DND-41 (cell line): ENCODE data around the gene AGO4.
A peak's percentile ranks its signal among the peaks of the same experiment; 100 is the strongest.

Source experiments
- ATAC-seq: fragments of 200-7000 bp; cut with Tn5 transposase; 3 replicates; pipeline ENCODE4 v1.9.1; 2021; ENCODE audit warnings: low read depth; ENCODE audit not compliant: insufficient read depth
- DNase-seq: peaks from one replicate; pipeline ENCODE4 v3.0.0-alpha.2; 2020
- H2AFZ ChIP-seq: 2 replicates; pipeline ENCODE4 v1.6.0; 2012; ENCODE audit warnings: low read depth, low read length
- H3K27ac ChIP-seq: 2 replicates; pipeline ENCODE4 v1.5.1; 2012; ENCODE audit warnings: low read length, inconsistent platforms
- H3K27me3 ChIP-seq: fragments of 200-600 bp; sonication (generic); 2 replicates; pipeline ENCODE4 v1.6.0; 2012; ENCODE audit warnings: low read length, mild to moderate bottlenecking, inconsistent platforms; ENCODE audit not compliant: insufficient read depth, poor library complexity
- H3K36me3 ChIP-seq: 2 replicates; pipeline ENCODE4 v1.5.1; 2012; ENCODE audit warnings: low read length, inconsistent platforms; ENCODE audit not compliant: insufficient read depth
- H3K4me1 ChIP-seq: 2 replicates; pipeline ENCODE4 v1.5.1; 2012; ENCODE audit warnings: mild to moderate bottlenecking, low read length; ENCODE audit not compliant: insufficient read depth
- H3K4me2 ChIP-seq: 2 replicates; pipeline ENCODE4 v1.6.0; 2012; ENCODE audit warnings: mild to moderate bottlenecking, moderate library complexity, low read length, inconsistent platforms; ENCODE audit not compliant: insufficient read depth
- H3K4me3 ChIP-seq, 2 experiments: fragments of 200-600 bp in 1 of 2; shearing (Covaris generic) in 1 of 2; 2 replicates each; pipeline ENCODE4 v1.5.1; 2012 to 2016; ENCODE audit warnings: inconsistent platforms in 2 of 2, low read length in 2 of 2, mild to moderate bottlenecking in 2 of 2, low read depth in 1 of 2, moderate library complexity in 1 of 2
- H3K79me2 ChIP-seq: 2 replicates; pipeline ENCODE4 v1.6.0; 2012; ENCODE audit warnings: low read length, inconsistent platforms; ENCODE audit not compliant: insufficient read depth
- H3K9ac ChIP-seq: 2 replicates; pipeline ENCODE4 v1.6.0; 2012; ENCODE audit warnings: low read depth, mild to moderate bottlenecking, inconsistent platforms, low read length, moderate library complexity
- H3K9me3 ChIP-seq: 2 replicates; pipeline ENCODE4 v1.5.1; 2012; ENCODE audit warnings: low read length, moderate library complexity, mild to moderate bottlenecking, inconsistent platforms; ENCODE audit not compliant: insufficient read depth, severe bottlenecking
- H4K20me1 ChIP-seq: 2 replicates; pipeline ENCODE4 v1.6.0; 2012; ENCODE audit warnings: low read length; ENCODE audit not compliant: insufficient read depth
- CTCF ChIP-seq: IDR thresholded peaks from 2 replicates; pipeline ENCODE4 v1.5.1; 2012; ENCODE audit warnings: borderline replicate concordance, low read length, moderate library complexity, mild to moderate bottlenecking; ENCODE audit not compliant: poor library complexity, severe bottlenecking; ENCODE audit errors: extremely low read depth
- EZH2 ChIP-seq: IDR thresholded peaks from 3 replicates; pipeline ENCODE4 v1.6.1; 2012; ENCODE audit warnings: borderline replicate concordance, low read depth, mild to moderate bottlenecking, moderate library complexity, low read length, inconsistent platforms; ENCODE audit not compliant: severe bottlenecking

AGO4 gene

GRCh38 chr1:35882945-35883634 lies 75.3 kb downstream of the AGO4 start, which contains the start of gene AGO1:
Gene AGO1, plus strand, starts transcription at chr1:35883209. Its CDS starts 213 bp downstream, at chr1:35883422.
- Histone ChIP-seq H3K9me3 (no peaks in the 10 kb centered on the region), H3K27me3 (no peaks in the 10 kb centered on the region), H3K79me2 (peaks cover 49% of the 10 kb centered on the region), H3K4me2 (peak within 1 kb of the TSS; percentile 92), H2AFZ (peak within 1 kb of the TSS; percentile 94), H4K20me1 (peaks cover 33% of the 10 kb centered on the region), H3K4me1 (peaks cover 37% of the 10 kb centered on the region), H3K27ac (peak within 1 kb of the TSS; percentile 85), H3K36me3 (peaks cover 10% of the 10 kb centered on the region), H3K4me3 (peak within 1 kb of the TSS; percentile 67 to 91), H3K9ac (peak within 1 kb of the TSS; percentile 91)
- peak; percentile 96 for DNase-seq
- peak; percentile 87 for ATAC-seq
- TF ChIP-seq EZH2 (no peak), CTCF (peak; percentile 96)

GRCh38 chr1:35883635-35884101 lies 75.9 kb downstream of the AGO4 start:
- peaks cover 37% of the 10 kb centered on the region for H4K20me1 ChIP-seq
- peaks cover 37% of the 10 kb centered on the region for H3K4me1 ChIP-seq
- H3K4me3 ChIP-seq: peak overlapping the region; percentile 67 to 91
- no peaks in the 10 kb centered on the region for H3K27me3 ChIP-seq
- H3K79me2 ChIP-seq: peaks cover 54% of the 10 kb centered on the region
- peak overlapping the region; percentile 92 for H3K4me2 ChIP-seq
- H3K27ac ChIP-seq: peak overlapping the region; percentile 85
- H2AFZ ChIP-seq: peak overlapping the region; percentile 94
- H3K9me3 ChIP-seq: no peaks in the 10 kb centered on the region
- ATAC-seq: peak; percentile 29
- TF ChIP-seq EZH2 (no peak), CTCF (no peak)
- peak overlapping the region; percentile 91 for H3K9ac ChIP-seq
- DNase-seq: peak; percentile 59
- peaks cover 16% of the 10 kb centered on the region for H3K36me3 ChIP-seq

DNA sequence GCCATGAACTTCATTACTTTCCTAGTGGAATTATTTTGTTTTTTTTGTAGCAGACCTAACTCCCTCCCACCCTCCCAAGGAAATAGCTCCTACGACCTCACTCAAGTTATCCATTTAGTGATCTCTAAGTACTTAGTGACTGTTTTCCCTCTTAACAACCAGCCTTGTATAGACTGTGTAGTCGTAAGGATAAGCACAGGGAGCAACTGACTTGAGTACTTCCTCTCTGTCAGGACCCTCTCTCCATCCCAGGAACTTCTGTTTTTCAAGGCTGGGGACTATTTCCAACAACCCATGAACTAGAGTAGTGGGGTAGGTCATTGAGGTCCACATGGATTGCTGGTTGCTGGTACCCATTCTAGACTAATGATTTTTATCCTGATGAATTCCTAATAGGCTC lies 77.1 kb downstream of the AGO4 start:
- H3K9me3 ChIP-seq: no peaks in the 10 kb centered on the region
- peak overlapping the region in 1 of 2 experiments; percentile 28; a peak in 1 of 4 replicates for H3K4me3 ChIP-seq
- peaks cover 37% of the 10 kb centered on the region for H4K20me1 ChIP-seq
- no peak overlapping the region for H3K9ac ChIP-seq
- H2AFZ ChIP-seq: no peak overlapping the region
- H3K36me3 ChIP-seq: peaks cover 24% of the 10 kb centered on the region
- no peak for DNase-seq
- ATAC-seq: no peak
- peaks cover 37% of the 10 kb centered on the region for H3K4me1 ChIP-seq
- no peak for TF ChIP-seq EZH2
- TF ChIP-seq CTCF: no peak
- peak overlapping the region; percentile 92 for H3K4me2 ChIP-seq
- H3K27ac ChIP-seq: peak overlapping the region; percentile 23; the same call in 1 of the 2 replicates
- H3K79me2 ChIP-seq: peaks cover 54% of the 10 kb centered on the region
- no peaks in the 10 kb centered on the region for H3K27me3 ChIP-seq
